HepG2 (cell line): ENCODE results near the gene TSPAN9. TPM values are rescaled to one million over a fixed set of nuclear protein-coding genes. Genes with fewer than 3 reads are reported as not detected.

Experiments
- ATAC-seq: fragments of 200-7000 bp; cut with Tn5 transposase; 3 replicates; pipeline ENCODE4 v1.9.1; 2020; ENCODE audit warnings: mild to moderate bottlenecking, moderate library complexity
- BruUV-seq: library from RNA; stranded (reverse); fragments of 400-500 nt; replicated peaks from 2 replicates; lab custom pipeline; 2021; lab: Mats Ljungman, UMichigan
- CTCF ChIA-PET: fragments of 300-600 bp; formaldehyde crosslinking; extraction: SDS; loops from one replicate; lab custom pipeline; 2021; ENCODE audit warnings: low total read pairs, inconsistent platforms, low intra/inter-chr PET ratio; lab: Yijun Ruan, JAX
- POLR2A ChIA-PET: fragments of 350-600 bp; sonication (Branson Sonifier 250); formaldehyde crosslinking; loops from one replicate; lab custom pipeline; 2020; ENCODE audit warnings: antibody characterized with exemption, inconsistent platforms; lab: Yijun Ruan, JAX
- DNase-seq: peaks from one replicate; pipeline ENCODE4 v3.0.0-alpha.2; 2015; ENCODE audit warnings: low spot score
- FAIRE-seq: peaks from 3 replicates; lab custom pipeline; 2011; peaks lifted over from hg19 to GRCh38; lab: Jason Lieb, UNC
- H2AFZ ChIP-seq: one replicate; pipeline ENCODE4 v1.6.1; 2011; ENCODE audit warnings: low read length, inconsistent platforms
- H3K27ac ChIP-seq: fragments of 300-600 bp; 3 replicates; pipeline ENCODE4 v1.8.0; 2011; ENCODE audit warnings: mixed run types, mild to moderate bottlenecking, mixed read lengths, low read length, inconsistent platforms; ENCODE audit not compliant: insufficient read depth; ENCODE audit errors: extremely low read length
- H3K27me3 ChIP-seq, 2 experiments: fragments of 200-600 bp in 1 of 2; 2 replicates in 1 of 2; 3 replicates in 1 of 2; pipeline versions ENCODE4 v1.6.0 to v1.8.0; 2011; ENCODE audit warnings: low read length in 2 of 2, mild to moderate bottlenecking in 2 of 2, moderate library complexity in 2 of 2, inconsistent platforms in 1 of 2; ENCODE audit not compliant: insufficient read depth in 2 of 2, control insufficient read depth in 1 of 2
- H3K36me3 ChIP-seq, 2 experiments: fragments of 200-600 bp in 1 of 2; replicated peaks in 1 of 2; 2 replicates in 1 of 2; 3 replicates in 1 of 2; pipeline versions ENCODE4 v1.5.1 to v1.8.0; 2011; ENCODE audit warnings: low read length in 2 of 2, inconsistent platforms in 1 of 2; ENCODE audit not compliant: insufficient read depth in 2 of 2, control insufficient read depth in 1 of 2
- H3K4me1 ChIP-seq: 2 replicates; pipeline ENCODE4 v1.5.1; 2012; ENCODE audit warnings: low read length, inconsistent platforms; ENCODE audit not compliant: insufficient read depth
- H3K4me2 ChIP-seq: 2 replicates; pipeline ENCODE4 v1.6.0; 2011; ENCODE audit warnings: low read depth, low read length, inconsistent platforms
- H3K4me3 ChIP-seq, 3 experiments: fragments of 200-600 bp in 1 of 3; sonication (generic), shearing (Covaris generic) in 1 of 3; replicated peaks in 1 of 3; 2 replicates each; pipeline ENCODE4 v1.5.1; 2011 to 2016; ENCODE audit warnings: low read length in 3 of 3, inconsistent platforms in 2 of 3, low read depth in 2 of 3, mild to moderate bottlenecking in 2 of 3, control low read depth in 1 of 3, mixed read lengths in 1 of 3; ENCODE audit not compliant: insufficient read depth in 1 of 3
- H3K79me2 ChIP-seq: one replicate; pipeline ENCODE4 v1.6.1; 2011; ENCODE audit warnings: low read length, inconsistent platforms; ENCODE audit not compliant: insufficient read depth
- H3K9ac ChIP-seq: 2 replicates; pipeline ENCODE4 v1.6.0; 2011; ENCODE audit warnings: mild to moderate bottlenecking, low read depth, low read length, inconsistent platforms; ENCODE audit not compliant: insufficient read depth
- H3K9me3 ChIP-seq: 2 replicates; pipeline ENCODE4 v1.5.1; 2012; ENCODE audit warnings: mild to moderate bottlenecking, low read length
- H4K20me1 ChIP-seq: 2 replicates; pipeline ENCODE4 v1.6.0; 2011; ENCODE audit warnings: inconsistent platforms, mild to moderate bottlenecking, low read length, moderate library complexity; ENCODE audit not compliant: insufficient read depth
- ERF ChIP-seq: IDR thresholded peaks from 2 replicates; pipeline ENCODE4 v1.6.1; 2018; ENCODE audit warnings: missing biosample characterization, missing genetic modification reagents
- GATAD1 ChIP-seq: IDR thresholded peaks from 2 replicates; pipeline ENCODE4 v1.6.1; 2016; ENCODE audit warnings: missing genetic modification reagents, missing compliant biosample characterization
- HNRNPLL ChIP-seq: fragments of 200-400 bp; formaldehyde crosslinking; IDR thresholded peaks from 2 replicates; pipeline ENCODE4 v1.6.1; 2017; ENCODE audit warnings: mild to moderate bottlenecking, low read depth, low read length; ENCODE audit not compliant: poor library complexity, severe bottlenecking
- HOXA5 ChIP-seq: sonication (generic); formaldehyde crosslinking; IDR thresholded peaks from 2 replicates; pipeline ENCODE4 v1.4.0; 2020; ENCODE audit warnings: missing genetic modification reagents
- KDM2A ChIP-seq: sonication (generic); formaldehyde crosslinking; IDR thresholded peaks from 2 replicates; pipeline ENCODE4 v1.4.0; 2020; ENCODE audit warnings: low read depth, missing genetic modification reagents, borderline replicate concordance
- MXI1 ChIP-seq: IDR thresholded peaks from 3 replicates; pipeline ENCODE4 v1.6.1; 2012; ENCODE audit warnings: low read depth, low read length, inconsistent platforms, borderline replicate concordance
- RNF2 ChIP-seq: fragments of 450-650 bp; conservative IDR thresholded peaks from 2 replicates; pipeline ENCODE4 v1.6.1; 2016; ENCODE audit warnings: low read depth
- RXRA ChIP-seq: sonication (generic); formaldehyde crosslinking; IDR thresholded peaks from 2 replicates; pipeline ENCODE4 v1.5.1; 2020; ENCODE audit warnings: missing genetic modification reagents
- TGIF2 ChIP-seq: IDR thresholded peaks from 2 replicates; pipeline ENCODE4 v1.6.1; 2016; ENCODE audit warnings: control low read depth, missing compliant biosample characterization
- ZNF30 ChIP-seq: sonication (generic); formaldehyde crosslinking; IDR thresholded peaks from 2 replicates; pipeline ENCODE4 v1.5.0; 2020; ENCODE audit warnings: mild to moderate bottlenecking, missing genetic modification reagents
- ZNF430 ChIP-seq: sonication (generic); formaldehyde crosslinking; IDR thresholded peaks from 2 replicates; pipeline ENCODE4 v1.9.0; 2021; ENCODE audit warnings: mild to moderate bottlenecking, missing genetic modification reagents
- ZNF605 ChIP-seq: sonication (generic); formaldehyde crosslinking; IDR thresholded peaks from 2 replicates; pipeline ENCODE4 v1.8.0; 2022; ENCODE audit warnings: mild to moderate bottlenecking, missing genetic modification reagents
- WGBS: methylation state at CpG from one replicate; pipeline ENCODE4 v1.1.6; 2017; ENCODE audit warnings: low lambda C conversion rate; 5-methylcytosine and 5-hydroxymethylcytosine counted together
- in situ Hi-C: cut with HindIII; loops from 2 replicates; pipeline ENCODE4 v1.10.0; 2017; ENCODE audit warnings: low pct_unique_long_range_greater_than_20kb; ENCODE audit not compliant: extremely low pct_ligation_motif_present
- intact Hi-C: fragments of 100-400 bp; cut with micrococcal nuclease; formaldehyde crosslinking; loops from one replicate; pipeline ENCODE4 v1.10.0; 2022; ENCODE audit not compliant: unreplicated experiment
- polyA plus RNA-seq, 8 experiments: library from polyadenylated mRNA; depleted of rRNA in 3 of 8; stranded (reverse) in 7 of 8; unstranded in 1 of 8; fragments of >200 nt; fragmentation: Illumina TruSeq in 4 of 8; extraction: Trizol in 4 of 8; gene quantifications; 2 replicates each; pipeline versions ENCODE4 v1.2.1 to v1.2.3, GENCODE V29; 2011 to 2016; ENCODE audit warnings: low read depth in 4 of 8, missing spikeins in 1 of 8, mixed read lengths in 1 of 8; ENCODE audit not compliant: insufficient read depth in 1 of 8
- total RNA-seq, 5 experiments: library from RNA; depleted of rRNA; stranded (reverse); fragments of >200 nt; fragmentation: Illumina TruSeq; extraction: Trizol; gene quantifications; 2 replicates each; pipeline ENCODE4 v1.2.3, GENCODE V29; 2016; ENCODE audit warnings: low read depth in 1 of 5
- TF ChIP-seq, protein P1 (sequence below): sonication (generic); formaldehyde crosslinking; IDR thresholded peaks from 2 replicates; pipeline ENCODE4 v1.5.1; 2020; ENCODE audit warnings: mild to moderate bottlenecking, missing genetic modification reagents, moderate library complexity
- TF ChIP-seq, protein P2 (sequence below): IDR thresholded peaks from 2 replicates; pipeline ENCODE4 v1.6.1; 2016
- TF ChIP-seq, protein P3 (sequence below): IDR thresholded peaks from 2 replicates; pipeline ENCODE4 v1.6.1; 2012; ENCODE audit warnings: inconsistent platforms
- TF ChIP-seq, protein P4 (sequence below): sonication (generic); formaldehyde crosslinking; IDR thresholded peaks from 2 replicates; pipeline ENCODE4 v1.4.0; 2020; ENCODE audit warnings: missing genetic modification reagents

TSPAN9 gene
- total and polyA plus RNA-seq, 2 of the 13 experiments (the other 11 are each of a cell fraction or from before 2014, with no cell fraction given), result 18.1 to 42.3 TPM

DNA sequence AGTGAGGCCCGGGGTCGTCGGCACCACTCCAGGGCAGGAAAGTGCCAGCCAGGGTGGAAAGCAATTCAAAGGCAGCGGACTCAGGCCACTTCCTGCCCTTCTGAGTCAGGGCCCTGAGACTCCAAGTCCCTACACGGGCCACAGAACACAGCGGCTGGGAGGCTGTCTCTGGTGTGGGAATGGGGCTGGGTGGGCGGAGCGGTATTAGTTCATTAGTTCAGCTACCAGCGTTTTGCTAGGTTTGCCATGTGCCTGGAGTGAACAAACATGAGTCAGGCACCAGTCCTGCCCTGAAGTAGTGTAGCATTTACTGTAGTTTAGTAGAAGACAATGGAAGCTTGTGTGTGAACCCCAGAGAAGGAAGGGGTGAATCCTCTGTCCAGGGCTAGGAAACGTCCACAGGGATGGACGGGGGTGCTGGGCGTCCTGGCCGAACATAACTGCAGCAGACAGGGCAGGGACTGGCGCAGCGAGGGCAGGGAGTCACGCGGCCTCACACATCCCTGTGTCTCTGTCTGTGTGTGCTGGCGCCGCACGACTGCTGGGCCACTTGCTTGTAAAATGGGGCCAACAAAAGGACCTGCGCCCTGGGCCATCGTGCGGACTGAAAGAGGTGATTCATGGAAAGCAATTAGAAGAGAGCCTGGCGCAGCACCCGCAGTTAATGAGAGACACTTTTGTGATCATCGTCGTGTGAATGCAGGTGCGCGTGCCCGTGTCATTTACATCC is 227.4 kb downstream of the TSPAN9 start:
- H3K9me3 ChIP-seq, result no peaks in the 10 kb centered on the region
- BruUV-seq, result no TSS peak
- H4K20me1 ChIP-seq, result no peaks in the 10 kb centered on the region; the same call in 1 of the 2 replicates
- peaks cover 29% of the 10 kb centered on the region for H3K4me1 ChIP-seq
- no peak overlapping the region for H3K27ac ChIP-seq
- H3K4me3 ChIP-seq, result peak overlapping the region in 2 of 3 experiments; percentile 17 to 53; a peak in 2 of 6 replicates
- no peaks in the 10 kb centered on the region for H3K79me2 ChIP-seq
- no peak overlapping the region for H2AFZ ChIP-seq
- WGBS, result 36% methylated on average over 14 of the region's 30 CpGs
- intact Hi-C loops, result loop anchor here (5.0 kb wide), 1 partner anchor 153 kb away; no protein-coding TSS in a partner anchor
- H3K27me3 ChIP-seq, result peaks cover 7 to 64% of the 10 kb centered on the region in 2 experiments
- DNase-seq (peak; percentile 80), FAIRE-seq (peak; percentile 50), ATAC-seq (peak; percentile 71)
- H3K4me2 ChIP-seq, result peak overlapping the region; percentile 90
- ChIA-PET CTCF (no interaction called here), POLR2A (no interaction called here)
- in situ Hi-C loops, result loop anchor here (10.0 kb wide), 1 partner anchor 970 kb away; the partner anchor contains the start of gene CCND2
- no peaks in the 10 kb centered on the region for H3K36me3 ChIP-seq
- 0 out of 2 replicates have a peak overlapping the region, but pooled peaks have one; percentile 39 for H3K9ac ChIP-seq
- TF ChIP-seq KDM2A (CRISPR knock-in tag) (peak; percentile 9; the same call in 1 of the 2 replicates), ERF (CRISPR knock-in tag) (0 out of 2 replicates have a peak, but pooled peaks have one; percentile 40), RXRA (CRISPR knock-in tag) (peak; percentile 14; the same call in 1 of the 2 replicates), MXI1 (peak; percentile 50; the same call in 1 of the 3 replicates), ZNF605 (CRISPR knock-in tag) (0 out of 2 replicates have a peak, but pooled peaks have one; percentile 30), ZNF30 (0 out of 2 replicates have a peak, but pooled peaks have one; percentile 35), GATAD1 (CRISPR knock-in tag) (no peak), RNF2 (0 out of 2 replicates have a peak, but pooled peaks have one; percentile 30), TGIF2 (CRISPR knock-in tag) (0 out of 2 replicates have a peak, but pooled peaks have one; percentile 16), HNRNPLL (peak; percentile 42), HOXA5 (CRISPR knock-in tag) (no peak), ZNF430 (peak; percentile 39; the same call in 1 of the 2 replicates)
- TF ChIP-seq, protein P1, sequence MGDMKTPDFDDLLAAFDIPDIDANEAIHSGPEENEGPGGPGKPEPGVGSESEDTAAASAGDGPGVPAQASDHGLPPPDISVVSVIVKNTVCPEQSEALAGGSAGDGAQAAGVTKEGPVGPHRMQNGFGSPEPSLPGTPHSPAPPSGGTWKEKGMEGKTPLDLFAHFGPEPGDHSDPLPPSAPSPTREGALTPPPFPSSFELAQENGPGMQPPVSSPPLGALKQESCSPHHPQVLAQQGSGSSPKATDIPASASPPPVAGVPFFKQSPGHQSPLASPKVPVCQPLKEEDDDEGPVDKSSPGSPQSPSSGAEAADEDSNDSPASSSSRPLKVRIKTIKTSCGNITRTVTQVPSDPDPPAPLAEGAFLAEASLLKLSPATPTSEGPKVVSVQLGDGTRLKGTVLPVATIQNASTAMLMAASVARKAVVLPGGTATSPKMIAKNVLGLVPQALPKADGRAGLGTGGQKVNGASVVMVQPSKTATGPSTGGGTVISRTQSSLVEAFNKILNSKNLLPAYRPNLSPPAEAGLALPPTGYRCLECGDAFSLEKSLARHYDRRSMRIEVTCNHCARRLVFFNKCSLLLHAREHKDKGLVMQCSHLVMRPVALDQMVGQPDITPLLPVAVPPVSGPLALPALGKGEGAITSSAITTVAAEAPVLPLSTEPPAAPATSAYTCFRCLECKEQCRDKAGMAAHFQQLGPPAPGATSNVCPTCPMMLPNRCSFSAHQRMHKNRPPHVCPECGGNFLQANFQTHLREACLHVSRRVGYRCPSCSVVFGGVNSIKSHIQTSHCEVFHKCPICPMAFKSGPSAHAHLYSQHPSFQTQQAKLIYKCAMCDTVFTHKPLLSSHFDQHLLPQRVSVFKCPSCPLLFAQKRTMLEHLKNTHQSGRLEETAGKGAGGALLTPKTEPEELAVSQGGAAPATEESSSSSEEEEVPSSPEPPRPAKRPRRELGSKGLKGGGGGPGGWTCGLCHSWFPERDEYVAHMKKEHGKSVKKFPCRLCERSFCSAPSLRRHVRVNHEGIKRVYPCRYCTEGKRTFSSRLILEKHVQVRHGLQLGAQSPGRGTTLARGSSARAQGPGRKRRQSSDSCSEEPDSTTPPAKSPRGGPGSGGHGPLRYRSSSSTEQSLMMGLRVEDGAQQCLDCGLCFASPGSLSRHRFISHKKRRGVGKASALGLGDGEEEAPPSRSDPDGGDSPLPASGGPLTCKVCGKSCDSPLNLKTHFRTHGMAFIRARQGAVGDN (CRISPR knock-in tag), result peak; percentile 77
- TF ChIP-seq, protein P2, sequence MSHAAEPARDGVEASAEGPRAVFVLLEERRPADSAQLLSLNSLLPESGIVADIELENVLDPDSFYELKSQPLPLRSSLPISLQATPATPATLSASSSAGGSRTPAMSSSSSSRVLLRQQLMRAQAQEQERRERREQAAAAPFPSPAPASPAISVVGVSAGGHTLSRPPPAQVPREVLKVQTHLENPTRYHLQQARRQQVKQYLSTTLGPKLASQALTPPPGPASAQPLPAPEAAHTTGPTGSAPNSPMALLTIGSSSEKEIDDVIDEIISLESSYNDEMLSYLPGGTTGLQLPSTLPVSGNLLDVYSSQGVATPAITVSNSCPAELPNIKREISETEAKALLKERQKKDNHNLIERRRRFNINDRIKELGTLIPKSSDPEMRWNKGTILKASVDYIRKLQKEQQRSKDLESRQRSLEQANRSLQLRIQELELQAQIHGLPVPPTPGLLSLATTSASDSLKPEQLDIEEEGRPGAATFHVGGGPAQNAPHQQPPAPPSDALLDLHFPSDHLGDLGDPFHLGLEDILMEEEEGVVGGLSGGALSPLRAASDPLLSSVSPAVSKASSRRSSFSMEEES (CRISPR knock-in tag), result peak; percentile 38; the same call in 1 of the 2 replicates
- TF ChIP-seq, protein P3, sequence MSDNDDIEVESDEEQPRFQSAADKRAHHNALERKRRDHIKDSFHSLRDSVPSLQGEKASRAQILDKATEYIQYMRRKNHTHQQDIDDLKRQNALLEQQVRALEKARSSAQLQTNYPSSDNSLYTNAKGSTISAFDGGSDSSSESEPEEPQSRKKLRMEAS, result peak; percentile 68
- TF ChIP-seq, protein P4, sequence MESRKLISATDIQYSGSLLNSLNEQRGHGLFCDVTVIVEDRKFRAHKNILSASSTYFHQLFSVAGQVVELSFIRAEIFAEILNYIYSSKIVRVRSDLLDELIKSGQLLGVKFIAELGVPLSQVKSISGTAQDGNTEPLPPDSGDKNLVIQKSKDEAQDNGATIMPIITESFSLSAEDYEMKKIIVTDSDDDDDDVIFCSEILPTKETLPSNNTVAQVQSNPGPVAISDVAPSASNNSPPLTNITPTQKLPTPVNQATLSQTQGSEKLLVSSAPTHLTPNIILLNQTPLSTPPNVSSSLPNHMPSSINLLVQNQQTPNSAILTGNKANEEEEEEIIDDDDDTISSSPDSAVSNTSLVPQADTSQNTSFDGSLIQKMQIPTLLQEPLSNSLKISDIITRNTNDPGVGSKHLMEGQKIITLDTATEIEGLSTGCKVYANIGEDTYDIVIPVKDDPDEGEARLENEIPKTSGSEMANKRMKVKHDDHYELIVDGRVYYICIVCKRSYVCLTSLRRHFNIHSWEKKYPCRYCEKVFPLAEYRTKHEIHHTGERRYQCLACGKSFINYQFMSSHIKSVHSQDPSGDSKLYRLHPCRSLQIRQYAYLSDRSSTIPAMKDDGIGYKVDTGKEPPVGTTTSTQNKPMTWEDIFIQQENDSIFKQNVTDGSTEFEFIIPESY (CRISPR knock-in tag), result peak; percentile 45; the same call in 1 of the 2 replicates
